ENCODE data around the gene SYNDIG1.

Gene SYNDIG1

GRCh38 chr20:24443436-24443835, 26.0 kb upstream of the SYNDIG1 start:
- H2AFZ ChIP-seq (ENCODE audit: low read depth, low read length) = no peak overlapping the region
- no peak for DNase-seq
- 42% methylated on average over 1 of the region's 2 CpGs for WGBS

GRCh38 chr20:24444526-24445190, 24.8 kb upstream of the SYNDIG1 start:
- H3K23ac ChIP-seq (ENCODE audit: low read length in 2 of 2) = no peak overlapping the region
- H3K27ac ChIP-seq (ENCODE audit: low read length, poor library complexity, severe bottlenecking) = no peak overlapping the region
- H3K14ac ChIP-seq (ENCODE audit: low read length in 2 of 2) = no peak overlapping the region
- no peaks in the 10 kb centered on the region for H3K4me1 ChIP-seq (ENCODE audit: control insufficient read depth, insufficient read depth, low read depth, low read length)
- no peaks in the 10 kb centered on the region for H3K36me3 ChIP-seq (ENCODE audit: control insufficient read depth in 1 of 2, insufficient read depth in 2 of 2, low read depth in 1 of 2, low read length in 2 of 2)
- H3K4me2 ChIP-seq (ENCODE audit: low read length, poor library complexity, severe bottlenecking) = no peak overlapping the region
- H2AK5ac ChIP-seq (ENCODE audit: low read length, severe bottlenecking) = no peak overlapping the region
- no peak overlapping the region for H3K4ac ChIP-seq (ENCODE audit: low read depth in 1 of 2, low read length in 2 of 2)
- no peak overlapping the region for H2BK120ac ChIP-seq (ENCODE audit: low read depth, low read length)
- no peak overlapping the region for H2BK15ac ChIP-seq (ENCODE audit: low read depth, poor library complexity, severe bottlenecking)
- no peak for DNase-seq
- H4K91ac ChIP-seq (ENCODE audit: low read length) = no peak overlapping the region
- no peak overlapping the region for H3K4me3 ChIP-seq (ENCODE audit: insufficient read depth in 1 of 2, low read depth in 1 of 2, low read length in 2 of 2)
- H4K8ac ChIP-seq (ENCODE audit: low read length) = no peak overlapping the region
- H3K27me3 ChIP-seq (ENCODE audit: control insufficient read depth in 1 of 2, insufficient read depth in 1 of 2, low read length in 2 of 2) = peaks cover 45 to 77% of the 10 kb centered on the region in 2 experiments
- H3K9ac ChIP-seq (ENCODE audit: low read length) = no peak overlapping the region
- 39% methylated on average over 6 of the region's 7 CpGs for WGBS
- H2AFZ ChIP-seq (ENCODE audit: low read depth, low read length) = no peak overlapping the region
- no peaks in the 10 kb centered on the region for H3K79me1 ChIP-seq (replicated peaks; ENCODE audit: low read length, poor library complexity, severe bottlenecking)
- H2BK12ac ChIP-seq (ENCODE audit: low read length in 2 of 2) = no peak overlapping the region
- no peaks in the 10 kb centered on the region for H3K9me3 ChIP-seq (ENCODE audit: control insufficient read depth, low read length)
- no peak overlapping the region for H3K18ac ChIP-seq (ENCODE audit: low read depth in 1 of 2, low read length in 2 of 2)
- H2BK5ac ChIP-seq (ENCODE audit: low read depth, low read length, poor library complexity, severe bottlenecking) = no peak overlapping the region

More at GRCh38 chr20:24443436-24443835, 26.0 kb upstream of the SYNDIG1 start:
- Histone ChIP-seq H2BK15ac (ENCODE audit: low read depth, poor library complexity, severe bottlenecking) (no peak overlapping the region), H3K4me1 (ENCODE audit: control insufficient read depth, insufficient read depth, low read depth, low read length) (no peaks in the 10 kb centered on the region), H3K27me3 (ENCODE audit: control insufficient read depth in 1 of 2, insufficient read depth in 1 of 2, low read length in 2 of 2) (peaks cover 45 to 82% of the 10 kb centered on the region in 2 experiments), H3K27ac (ENCODE audit: low read length, poor library complexity, severe bottlenecking) (no peak overlapping the region), H3K4ac (ENCODE audit: low read depth in 1 of 2, low read length in 2 of 2) (no peak overlapping the region), H2BK12ac (ENCODE audit: low read length in 2 of 2) (no peak overlapping the region), H3K18ac (ENCODE audit: low read depth in 1 of 2, low read length in 2 of 2) (no peak overlapping the region), H3K36me3 (ENCODE audit: control insufficient read depth in 1 of 2, insufficient read depth in 2 of 2, low read depth in 1 of 2, low read length in 2 of 2) (no peaks in the 10 kb centered on the region), H3K14ac (ENCODE audit: low read length in 2 of 2) (no peak overlapping the region), H4K91ac (ENCODE audit: low read length) (no peak overlapping the region), H4K8ac (ENCODE audit: low read length) (no peak overlapping the region), H3K79me1 (replicated peaks; ENCODE audit: low read length, poor library complexity, severe bottlenecking) (no peaks in the 10 kb centered on the region), H3K4me3 (ENCODE audit: insufficient read depth in 1 of 2, low read depth in 1 of 2, low read length in 2 of 2) (no peak overlapping the region), H3K9me3 (ENCODE audit: control insufficient read depth, low read length) (no peaks in the 10 kb centered on the region), H2BK120ac (ENCODE audit: low read depth, low read length) (no peak overlapping the region), H3K9ac (ENCODE audit: low read length) (no peak overlapping the region), H3K4me2 (ENCODE audit: low read length, poor library complexity, severe bottlenecking) (no peak overlapping the region), H2BK5ac (ENCODE audit: low read depth, low read length, poor library complexity, severe bottlenecking) (no peak overlapping the region), H2AK5ac (ENCODE audit: low read length, severe bottlenecking) (no peak overlapping the region), H3K23ac (ENCODE audit: low read length in 2 of 2) (no peak overlapping the region)

- Histone ChIP-seq H2AK5ac (ENCODE audit: low read length, severe bottlenecking) (no peak overlapping the region), H3K14ac (ENCODE audit: low read length in 2 of 2) (no peak overlapping the region), H3K9me3 (ENCODE audit: control insufficient read depth, low read length) (no peaks in the 10 kb centered on the region), H3K79me1 (replicated peaks; ENCODE audit: low read length, poor library complexity, severe bottlenecking) (no peaks in the 10 kb centered on the region), H3K4ac (ENCODE audit: low read depth in 1 of 2, low read length in 2 of 2) (no peak overlapping the region), H3K4me3 (ENCODE audit: insufficient read depth in 1 of 2, low read depth in 1 of 2, low read length in 2 of 2) (no peak overlapping the region), H3K18ac (ENCODE audit: low read depth in 1 of 2, low read length in 2 of 2) (no peak overlapping the region), H3K27me3 (ENCODE audit: control insufficient read depth in 1 of 2, insufficient read depth in 1 of 2, low read length in 2 of 2) (peaks cover 46 to 72% of the 10 kb centered on the region in 2 experiments), H3K9ac (ENCODE audit: low read length) (no peak overlapping the region), H3K4me2 (ENCODE audit: low read length, poor library complexity, severe bottlenecking) (no peak overlapping the region), H4K91ac (ENCODE audit: low read length) (no peak overlapping the region), H2BK5ac (ENCODE audit: low read depth, low read length, poor library complexity, severe bottlenecking) (no peak overlapping the region), H2BK120ac (ENCODE audit: low read depth, low read length) (no peak overlapping the region), H2AFZ (ENCODE audit: low read depth, low read length) (no peak overlapping the region), H3K27ac (ENCODE audit: low read length, poor library complexity, severe bottlenecking) (no peak overlapping the region), H3K23ac (ENCODE audit: low read length in 2 of 2) (no peak overlapping the region), H2BK15ac (ENCODE audit: low read depth, poor library complexity, severe bottlenecking) (no peak overlapping the region), H4K8ac (ENCODE audit: low read length) (no peak overlapping the region), H2BK12ac (ENCODE audit: low read length in 2 of 2) (no peak overlapping the region), H3K4me1 (ENCODE audit: control insufficient read depth, insufficient read depth, low read depth, low read length) (no peaks in the 10 kb centered on the region), H3K36me3 (ENCODE audit: control insufficient read depth in 1 of 2, insufficient read depth in 2 of 2, low read depth in 1 of 2, low read length in 2 of 2) (no peaks in the 10 kb centered on the region)
- DNase-seq = no peak
- 61% methylated on average over 11 of the region's 11 CpGs for WGBS
Observed at GRCh38 chr20:24445510-24446170, 23.8 kb upstream of the SYNDIG1 start.

GRCh38 chr20:24446811-24447210, 22.6 kb upstream of the SYNDIG1 start:
- H3K27me3 ChIP-seq (ENCODE audit: control insufficient read depth in 1 of 2, insufficient read depth in 1 of 2, low read length in 2 of 2) = peaks cover 44 to 66% of the 10 kb centered on the region in 2 experiments
- no peak overlapping the region for H4K8ac ChIP-seq (ENCODE audit: low read length)
- H4K91ac ChIP-seq (ENCODE audit: low read length) = no peak overlapping the region
- no peak overlapping the region for H3K4ac ChIP-seq (ENCODE audit: low read depth in 1 of 2, low read length in 2 of 2)
- no peak overlapping the region for H2AK5ac ChIP-seq (ENCODE audit: low read length, severe bottlenecking)
- H3K4me1 ChIP-seq (ENCODE audit: control insufficient read depth, insufficient read depth, low read depth, low read length) = no peaks in the 10 kb centered on the region
- no peaks in the 10 kb centered on the region for H3K9me3 ChIP-seq (ENCODE audit: control insufficient read depth, low read length)
- H3K4me3 ChIP-seq (ENCODE audit: insufficient read depth in 1 of 2, low read depth in 1 of 2, low read length in 2 of 2) = no peak overlapping the region
- WGBS = 52% methylated on average over 2 of the region's 2 CpGs
- H3K23ac ChIP-seq (ENCODE audit: low read length in 2 of 2) = no peak overlapping the region
- H2BK15ac ChIP-seq (ENCODE audit: low read depth, poor library complexity, severe bottlenecking) = no peak overlapping the region
- no peak overlapping the region for H3K9ac ChIP-seq (ENCODE audit: low read length)
- H3K14ac ChIP-seq (ENCODE audit: low read length in 2 of 2) = no peak overlapping the region
- H2AFZ ChIP-seq (ENCODE audit: low read depth, low read length) = no peak overlapping the region
- H3K79me1 ChIP-seq (replicated peaks; ENCODE audit: low read length, poor library complexity, severe bottlenecking) = no peaks in the 10 kb centered on the region
- no peak overlapping the region for H2BK5ac ChIP-seq (ENCODE audit: low read depth, low read length, poor library complexity, severe bottlenecking)
- H3K27ac ChIP-seq (ENCODE audit: low read length, poor library complexity, severe bottlenecking) = no peak overlapping the region
- H3K18ac ChIP-seq (ENCODE audit: low read depth in 1 of 2, low read length in 2 of 2) = no peak overlapping the region
- no peak overlapping the region for H2BK120ac ChIP-seq (ENCODE audit: low read depth, low read length)
- H3K36me3 ChIP-seq (ENCODE audit: control insufficient read depth in 1 of 2, insufficient read depth in 2 of 2, low read depth in 1 of 2, low read length in 2 of 2) = no peaks in the 10 kb centered on the region
- no peak overlapping the region for H2BK12ac ChIP-seq (ENCODE audit: low read length in 2 of 2)
- no peak for DNase-seq
- H3K4me2 ChIP-seq (ENCODE audit: low read length, poor library complexity, severe bottlenecking) = no peak overlapping the region
